Right cardiac atrium (tissue), 5 donors: Measurements from ENCODE around the gene SLC7A8. TPM values are rescaled to one million over a fixed set of nuclear protein-coding genes. Genes with fewer than 3 reads are reported as not detected.

Source experiments
- ATAC-seq, 2 donors: fragments of 200-7000 bp; cut with Tn5 transposase; one replicate each; pipeline versions ENCODE4 v1.8.0 to v1.9.1; 2020; ENCODE audit warnings: moderate library complexity in 2 of 2, mild to moderate bottlenecking in 1 of 2
- DNase-seq, 3 donors: peaks; one replicate each; pipeline ENCODE4 v3.0.0-alpha.2; 2020
- H3K27ac ChIP-seq: one replicate; pipeline ENCODE4 v1.5.1; 2013; ENCODE audit warnings: mild to moderate bottlenecking, low read length, control low read depth, moderate library complexity
- H3K27me3 ChIP-seq: one replicate; pipeline ENCODE4 v1.6.1; 2013; ENCODE audit not compliant: control insufficient read depth, insufficient read depth
- H3K4me1 ChIP-seq: one replicate; pipeline ENCODE4 v1.6.1; 2013; ENCODE audit warnings: low read length; ENCODE audit not compliant: control insufficient read depth, insufficient read depth
- H3K4me3 ChIP-seq: one replicate; pipeline ENCODE4 v1.5.1; 2013; ENCODE audit warnings: low read length, control low read depth
- H3K9me3 ChIP-seq: one replicate; pipeline ENCODE4 v1.6.1; 2013; ENCODE audit warnings: low read length; ENCODE audit not compliant: control insufficient read depth
- WGBS: extraction: QIAGEN DNeasy Blood & Tissue Kit; methylation state at CpG from one replicate; pipeline ENCODE4 v1.1.7; 2013; 5-methylcytosine and 5-hydroxymethylcytosine counted together
- intact Hi-C, 4 donors: fragments of 100-400 bp; cut with DNase I; formaldehyde crosslinking; loops; one replicate each; pipeline versions ENCODE4 v1.11.0 to v1.14.0; 2022 to 2023
- polyA plus RNA-seq: library from polyadenylated mRNA; stranded (reverse); fragments of 200-250 nt; gene quantifications from one replicate; pipeline ENCODE4 v1.2.3, GENCODE V29; 2013
- total RNA-seq, 4 donors: library from RNA; stranded (reverse); fragmentation: NEBNext Ultra II Directional; extraction: Animal tissue kit (Norgen Biotek cat#: 25700); gene quantifications; one replicate each; pipeline ENCODE4 v1.2.1, GENCODE V29; 2021
- donor health status: healthy with polysubstance abuse.
- donor health status: DM: no; HTN: yes; CAD: no.
- donor health status: DM: no; HTN: no; CAD: no.
- donor health status: DM: no; HTN: yes; CAD: no; lungs with severe emphysema.
- donor health status: DM: yes; HTN: yes; CAD: no.

SLC7A8 gene
- total and polyA plus RNA-seq, 5 donors, result 6.9 to 11.7 (median 9.4) TPM

DNA sequence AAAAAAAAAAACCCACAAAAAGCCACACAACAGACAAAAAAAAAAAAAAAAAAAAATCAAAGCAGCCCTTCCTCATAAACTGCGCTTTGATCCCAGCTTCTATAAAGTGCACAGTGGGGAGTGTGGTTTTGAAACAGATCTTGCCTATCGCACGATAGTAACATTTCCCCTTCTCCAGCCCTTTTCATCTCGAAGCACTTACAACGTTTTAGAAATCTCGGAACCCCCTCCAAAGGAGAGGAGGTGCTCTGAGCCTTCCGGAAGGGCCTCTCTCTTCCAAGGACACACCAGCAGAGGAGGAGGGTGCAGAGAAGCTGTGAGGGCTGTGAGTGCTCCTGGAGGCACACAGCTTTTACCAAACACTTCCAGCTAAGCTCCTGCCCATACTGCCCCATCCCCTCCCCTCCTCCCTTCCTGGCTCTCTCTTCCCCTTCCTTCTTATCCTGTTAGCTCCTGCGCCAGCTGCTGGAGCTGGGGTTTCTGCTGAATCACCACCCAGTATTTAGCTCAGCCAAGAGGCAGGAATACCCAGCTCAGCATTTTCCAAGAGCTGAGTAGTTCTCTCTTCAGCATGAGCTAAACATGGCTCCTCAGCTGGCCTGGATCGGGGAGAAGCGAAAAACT lies 28.4 kb downstream of the SLC7A8 start:
- H3K4me3 ChIP-seq, result peak overlapping the region; percentile 2
- WGBS, result 20% methylated on average over 10 of the region's 10 CpGs
- ATAC-seq (peak; percentile 86 to 90), DNase-seq (peak; percentile 84 to 93 (median 91))
- H3K27me3 ChIP-seq, result no peaks in the 10 kb centered on the region
- intact Hi-C loops, result no loop called here
- no peaks in the 10 kb centered on the region for H3K9me3 ChIP-seq
- H3K4me1 ChIP-seq, result peaks cover 6% of the 10 kb centered on the region
- peak overlapping the region; percentile 100 for H3K27ac ChIP-seq

GRCh38 chr14:23153851-23154796 lies 29.3 kb downstream of the SLC7A8 start:
- intact Hi-C loops, result no loop called here
- DNase-seq (peak; percentile 94 to 97 (median 96)), ATAC-seq (peak; percentile 92 to 95)
- Histone ChIP-seq H3K4me3 (peak overlapping the region; percentile 2), H3K27ac (peak overlapping the region; percentile 100), H3K4me1 (peaks cover 6% of the 10 kb centered on the region), H3K9me3 (no peaks in the 10 kb centered on the region), H3K27me3 (no peaks in the 10 kb centered on the region)
- 10% methylated on average over 28 of the region's 28 CpGs for WGBS

DNA sequence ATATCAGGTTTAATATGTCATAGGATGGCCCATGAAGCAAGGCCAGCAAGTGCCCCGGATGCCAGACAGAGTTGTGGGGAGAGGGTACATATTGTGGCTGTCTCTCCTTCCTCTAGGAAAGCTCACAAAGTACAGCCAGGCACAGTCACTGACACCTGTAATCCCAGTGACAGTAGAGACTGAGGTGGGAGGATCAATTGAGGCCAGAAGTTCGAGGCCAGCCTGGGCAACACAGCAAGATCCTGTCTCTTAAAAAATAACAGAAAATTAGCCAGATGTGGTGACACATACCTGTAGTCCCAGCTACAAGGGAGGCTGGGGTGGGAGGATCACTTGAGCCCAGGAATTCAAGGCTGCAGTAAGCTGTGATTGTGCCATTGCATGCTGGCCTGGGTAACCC lies 32.1 kb downstream of the SLC7A8 start:
- DNase-seq (no peak), ATAC-seq (no peak)
- H3K4me3 ChIP-seq, result no peak overlapping the region
- H3K27ac ChIP-seq, result no peak overlapping the region
- H3K27me3 ChIP-seq, result no peaks in the 10 kb centered on the region
- 90% methylated on average over 2 of the region's 2 CpGs for WGBS
- intact Hi-C loops, result no loop called here
- peaks cover 10% of the 10 kb centered on the region for H3K4me1 ChIP-seq
- no peaks in the 10 kb centered on the region for H3K9me3 ChIP-seq

DNA sequence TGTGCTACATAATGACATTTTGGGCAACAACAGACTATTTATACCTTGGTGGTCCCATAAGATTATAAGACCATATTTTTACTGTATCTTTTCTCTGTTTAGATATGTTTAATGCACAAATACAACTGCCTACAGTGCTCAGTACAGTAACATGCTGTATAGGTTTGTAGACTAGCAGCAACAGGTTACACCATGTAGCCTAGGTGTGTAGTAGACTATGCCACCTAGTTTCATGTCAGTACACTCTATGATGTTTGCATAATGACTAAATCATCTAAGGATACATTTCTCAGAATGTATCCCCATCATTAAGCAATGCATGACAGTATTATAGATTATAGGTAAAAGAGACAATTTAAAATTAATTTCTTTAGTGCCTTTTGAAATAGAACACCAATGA lies 33.7 kb downstream of the SLC7A8 start:
- Histone ChIP-seq H3K27ac (no peak overlapping the region), H3K4me3 (no peak overlapping the region), H3K27me3 (no peaks in the 10 kb centered on the region), H3K4me1 (peaks cover 11% of the 10 kb centered on the region), H3K9me3 (no peaks in the 10 kb centered on the region)
- no peak for DNase-seq
- intact Hi-C loops, result no loop called here
- no peak for ATAC-seq

GRCh38 chr14:23148591-23149249 lies 34.7 kb downstream of the SLC7A8 start:
- DNase-seq (no peak), ATAC-seq (no peak)
- no peaks in the 10 kb centered on the region for H3K9me3 ChIP-seq
- no peak overlapping the region for H3K27ac ChIP-seq
- intact Hi-C loops, result no loop called here
- H3K4me1 ChIP-seq, result peaks cover 10% of the 10 kb centered on the region
- WGBS, result 90% methylated on average over 5 of the region's 5 CpGs
- no peaks in the 10 kb centered on the region for H3K27me3 ChIP-seq
- no peak overlapping the region for H3K4me3 ChIP-seq

GRCh38 chr14:23147676-23148075 lies 35.8 kb downstream of the SLC7A8 start:
- DNase-seq, result peak in 1 of 3 donors; percentile 66
- H3K4me1 ChIP-seq, result peaks cover 10% of the 10 kb centered on the region
- H3K27ac ChIP-seq, result no peak overlapping the region

GRCh38 chr14:23146980-23147379 lies 36.5 kb downstream of the SLC7A8 start:
- DNase-seq (no peak), ATAC-seq (no peak)
- Histone ChIP-seq H3K27me3 (no peaks in the 10 kb centered on the region), H3K9me3 (no peaks in the 10 kb centered on the region), H3K27ac (no peak overlapping the region), H3K4me3 (no peak overlapping the region), H3K4me1 (peaks cover 11% of the 10 kb centered on the region)
- intact Hi-C loops, result no loop called here
- WGBS, result 91% methylated on average over 4 of the region's 4 CpGs

More at GRCh38 chr14:23147676-23148075, 35.8 kb downstream of the SLC7A8 start:
- 60% methylated on average over 1 of the region's 1 CpG for WGBS
- Histone ChIP-seq H3K9me3 (no peaks in the 10 kb centered on the region), H3K27me3 (no peaks in the 10 kb centered on the region), H3K4me3 (no peak overlapping the region)
- intact Hi-C loops, result no loop called here
- peak; percentile 24 to 31 for ATAC-seq

DNA sequence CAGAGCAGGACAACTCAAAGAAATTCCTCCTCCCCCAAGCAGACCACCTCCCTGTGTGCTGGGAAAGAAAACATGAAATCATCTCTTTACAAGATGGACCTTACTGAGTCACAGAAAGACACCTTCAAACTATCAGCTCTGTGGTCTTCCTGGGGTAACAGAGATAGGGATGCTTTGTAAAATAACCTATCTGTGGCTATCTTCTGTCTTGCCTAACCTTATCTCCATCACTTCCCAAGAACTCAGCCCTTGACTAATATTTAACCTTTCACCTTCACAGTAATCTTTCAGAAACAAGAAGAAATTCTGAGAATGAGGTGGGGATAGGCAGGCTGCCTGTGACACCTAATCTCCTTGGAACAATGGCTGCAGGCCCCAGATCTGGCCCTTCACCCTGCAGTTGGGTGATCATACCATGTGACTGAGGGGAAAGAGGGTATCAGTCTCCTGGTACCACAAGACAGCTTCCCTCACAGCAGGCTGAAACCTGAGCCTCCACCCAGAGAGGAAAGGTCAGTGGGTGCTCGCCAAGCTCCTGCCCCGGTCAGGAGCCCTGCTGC lies 37.0 kb downstream of the SLC7A8 start:
- H3K27ac ChIP-seq, result peak overlapping the region; percentile 53
- WGBS, result 65% methylated on average over 2 of the region's 2 CpGs
- intact Hi-C loops, result no loop called here
- H3K9me3 ChIP-seq, result no peaks in the 10 kb centered on the region
- no peak for ATAC-seq
- no peak overlapping the region for H3K4me3 ChIP-seq
- H3K4me1 ChIP-seq, result peaks cover 11% of the 10 kb centered on the region
- H3K27me3 ChIP-seq, result no peaks in the 10 kb centered on the region
- DNase-seq, result no peak

GRCh38 chr14:23145794-23146350 lies 37.6 kb downstream of the SLC7A8 start:
- ATAC-seq, result no peak
- peaks cover 11% of the 10 kb centered on the region for H3K4me1 ChIP-seq
- WGBS, result 56% methylated on average over 4 of the region's 4 CpGs
- intact Hi-C loops, result no loop called here
- H3K9me3 ChIP-seq, result no peaks in the 10 kb centered on the region
- H3K4me3 ChIP-seq, result no peak overlapping the region
- peak overlapping the region; percentile 53 for H3K27ac ChIP-seq
- no peak for DNase-seq
- no peaks in the 10 kb centered on the region for H3K27me3 ChIP-seq

DNA sequence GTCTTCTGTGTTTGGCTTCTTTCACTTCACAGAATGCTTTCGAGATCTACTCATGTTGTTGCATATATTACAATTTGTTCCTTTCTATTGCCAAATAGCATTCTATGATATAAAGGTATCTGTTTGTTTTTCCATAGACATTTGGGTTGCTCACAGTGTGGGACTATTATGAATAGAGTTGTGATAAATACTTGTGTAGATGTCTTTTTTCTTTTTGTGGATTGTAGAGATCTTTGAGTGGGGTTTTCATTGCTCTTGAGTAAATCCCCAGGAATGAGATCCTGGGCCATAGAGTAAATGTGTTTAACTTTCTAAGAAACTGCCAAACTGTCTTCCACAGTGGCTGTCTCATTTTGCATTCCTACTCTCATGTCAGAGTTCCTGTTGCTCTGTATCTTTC lies 39.5 kb downstream of the SLC7A8 start:
- H3K4me3 ChIP-seq, result no peak overlapping the region
- peaks cover 11% of the 10 kb centered on the region for H3K4me1 ChIP-seq
- H3K9me3 ChIP-seq, result no peaks in the 10 kb centered on the region
- ATAC-seq (no peak), DNase-seq (no peak)
- no peaks in the 10 kb centered on the region for H3K27me3 ChIP-seq
- 68% methylated on average over 1 of the region's 1 CpG for WGBS
- H3K27ac ChIP-seq, result no peak overlapping the region
- intact Hi-C loops, result no loop called here
